GM12878 (cell line): ENCODE data around the gene EXD3. TPM values are rescaled to one million over a fixed set of nuclear protein-coding genes. Genes with fewer than 3 reads are reported as not detected.

Experiments
- ATAC-seq: fragments of 200-7000 bp; cut with Tn5 transposase; 3 replicates; pipeline ENCODE4 v1.9.1; 2020; ENCODE audit warnings: mild to moderate bottlenecking, moderate library complexity
- BruUV-seq: library from RNA; stranded (reverse); fragments of 400-500 nt; replicated peaks from 2 replicates; lab custom pipeline; 2021; lab: Mats Ljungman, UMichigan
- CTCF ChIA-PET: fragments of 300-600 bp; sonication (Branson Sonifier 250); formaldehyde crosslinking; extraction: SDS; loops from one replicate; lab custom pipeline; 2021; ENCODE audit warnings: inconsistent platforms; lab: Yijun Ruan, JAX
- POLR2A ChIA-PET: fragments of 350-600 bp; formaldehyde crosslinking; extraction: SDS; loops from one replicate; lab custom pipeline; 2021; ENCODE audit warnings: inconsistent platforms; lab: Charles Lee
- RAD21 ChIA-PET: fragments of 300-600 bp; sonication (Branson Sonifier 250); formaldehyde crosslinking; loops from one replicate; lab custom pipeline; 2023; ENCODE audit warnings: antibody characterized with exemption; ENCODE audit not compliant: unreplicated experiment; lab: Charles Lee
- SMC1A ChIA-PET: fragments of 300-600 bp; sonication (Branson Sonifier 250); formaldehyde crosslinking; loops from one replicate; lab custom pipeline; 2023; ENCODE audit not compliant: unreplicated experiment, uncharacterized antibody; lab: Charles Lee
- DNase-seq: peaks from one replicate; pipeline ENCODE4 v3.0.0-alpha.2; 2011; ENCODE audit warnings: low read depth, low spot score
- FAIRE-seq: peaks from 3 replicates; lab custom pipeline; 2011; peaks lifted over from hg19 to GRCh38; lab: Jason Lieb, UNC
- H2AFZ ChIP-seq: 2 replicates; pipeline ENCODE4 v1.6.0; 2011; ENCODE audit warnings: low read depth, low read length, control low read depth; ENCODE audit not compliant: control insufficient read depth
- H3K27ac ChIP-seq: 2 replicates; pipeline ENCODE4 v1.5.1; 2011; ENCODE audit warnings: control low read depth; ENCODE audit not compliant: control insufficient read depth, insufficient read depth
- H3K27me3 ChIP-seq, 2 experiments: replicated peaks in 1 of 2; 2 replicates each; pipeline versions ENCODE4 v1.6.0 to v1.6.1; 2011; ENCODE audit warnings: low read length in 1 of 2; ENCODE audit not compliant: control insufficient read depth in 2 of 2, insufficient read depth in 2 of 2
- H3K36me3 ChIP-seq, 2 experiments: 2 replicates each; pipeline ENCODE4 v1.5.1; 2011; ENCODE audit warnings: low read length in 1 of 2; ENCODE audit not compliant: control insufficient read depth in 2 of 2, insufficient read depth in 2 of 2
- H3K4me1 ChIP-seq: 2 replicates; pipeline ENCODE4 v1.6.1; 2011; ENCODE audit warnings: mild to moderate bottlenecking, low read length, moderate library complexity, mixed read lengths; ENCODE audit not compliant: control insufficient read depth, insufficient read depth
- H3K4me2 ChIP-seq: 2 replicates; pipeline ENCODE4 v1.6.0; 2011; ENCODE audit warnings: control low read depth; ENCODE audit not compliant: control insufficient read depth, insufficient read depth
- H3K4me3 ChIP-seq: fragments of 200-600 bp; sonication (generic); 2 replicates; pipeline ENCODE4 v1.5.1; 2016
- H3K79me2 ChIP-seq: 2 replicates; pipeline ENCODE4 v1.6.0; 2011; ENCODE audit warnings: low read length; ENCODE audit not compliant: control insufficient read depth, insufficient read depth
- H3K9ac ChIP-seq: 2 replicates; pipeline ENCODE4 v1.8.0; 2011; ENCODE audit warnings: low read length, control low read depth, mixed read lengths; ENCODE audit not compliant: control insufficient read depth, insufficient read depth
- H3K9me3 ChIP-seq: replicated peaks from 3 replicates; pipeline ENCODE4 v1.5.1; 2011; ENCODE audit warnings: mild to moderate bottlenecking, low read length; ENCODE audit not compliant: control insufficient read depth, insufficient read depth
- H4K20me1 ChIP-seq: 2 replicates; pipeline ENCODE4 v1.6.0; 2011; ENCODE audit not compliant: control insufficient read depth, insufficient read depth
- BMI1 ChIP-seq: fragments of 450-650 bp; IDR thresholded peaks from 2 replicates; pipeline ENCODE4 v1.6.1; 2016; ENCODE audit warnings: mild to moderate bottlenecking, moderate library complexity, borderline replicate concordance
- ESRRA ChIP-seq: IDR thresholded peaks from 2 replicates; pipeline ENCODE4 v1.6.1; 2012; ENCODE audit warnings: mild to moderate bottlenecking, low read length, improper control_type of control experiment
- RELB ChIP-seq: fragments of 450-650 bp; IDR thresholded peaks from 2 replicates; pipeline ENCODE4 v1.6.1; 2017; ENCODE audit warnings: low read depth, mild to moderate bottlenecking, moderate library complexity
- WGBS: methylation state at CpG from one replicate; pipeline ENCODE4 v1.1.6; 2016; ENCODE audit warnings: low lambda C conversion rate; ENCODE audit not compliant: insufficient replicate concordance, insufficient coverage; ENCODE audit errors: missing lambda C conversion rate; 5-methylcytosine and 5-hydroxymethylcytosine counted together
- in situ Hi-C: fragments of 300-500 bp; cut with MboI; formaldehyde crosslinking; loops from 9 replicates; pipeline ENCODE4 v1.14.3; 2018; ENCODE audit warnings: mixed read lengths
- intact Hi-C: fragments of 100-400 bp; cut with micrococcal nuclease; formaldehyde crosslinking; loops from one replicate; pipeline ENCODE4 v1.14.2; 2022; ENCODE audit not compliant: unreplicated experiment
- polyA plus RNA-seq, 11 experiments: library from polyadenylated mRNA; depleted of rRNA in 4 of 11; unstranded in 6 of 11; stranded (reverse) in 5 of 11; fragments of >200 nt; fragmentation: Nextera tagmentation in 4 of 11; fragmentation: Illumina TruSeq in 1 of 11; extraction: Ambion mirVana in 4 of 11; extraction: Trizol in 1 of 11; gene quantifications; 1 replicate in 1 of 11; 2 replicates in 10 of 11; pipeline versions ENCODE4 v1.2.1 to v1.2.3, GENCODE V29; 2011 to 2016; ENCODE audit warnings: inconsistent platforms in 2 of 11, missing spikeins in 2 of 11, low read depth in 1 of 11
- total RNA-seq, 4 experiments: library from RNA; depleted of rRNA in 3 of 4; stranded (reverse); fragments of >200 nt in 3 of 4; fragmentation: Illumina TruSeq in 1 of 4; extraction: Trizol in 1 of 4; gene quantifications; 2 replicates each; pipeline versions ENCODE4 v1.2.1 to v1.2.3, GENCODE V29; 2013 to 2021
- TF ChIP-seq, protein P1 (sequence below): IDR thresholded peaks from 2 replicates; pipeline ENCODE4 v1.6.1; 2012; ENCODE audit warnings: improper control_type of control experiment, low read depth, low read length; ENCODE audit not compliant: insufficient replicate concordance

The EXD3 gene
- total and polyA plus RNA-seq, 10 of the 15 experiments (the other 5 are each of a cell fraction or from before 2014, with no cell fraction given): 0.21 to 7.1 (median 3.6) TPM

DNA sequence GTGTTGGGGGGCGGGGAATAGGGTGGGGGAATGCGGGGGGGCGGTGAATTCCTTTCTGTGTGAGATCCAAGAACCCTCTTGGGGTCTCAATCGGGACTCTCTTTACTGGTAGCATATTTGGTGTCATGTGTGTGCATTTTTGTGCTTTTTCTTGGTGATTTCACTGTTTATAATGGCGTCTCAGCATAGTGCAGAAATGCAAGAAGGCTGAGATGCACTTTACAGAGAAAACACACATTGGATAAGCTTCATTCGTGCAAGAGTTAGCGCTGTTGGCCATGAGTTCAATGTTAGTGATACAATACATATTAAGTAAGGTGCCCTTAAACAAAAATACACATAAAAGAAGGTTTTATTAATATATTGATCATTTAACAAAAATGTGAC lies 19.0 kb upstream of the EXD3 start:
- H3K9me3 ChIP-seq: no peaks in the 10 kb centered on the region
- no peak overlapping the region for H3K9ac ChIP-seq
- no peak for TF ChIP-seq ESRRA
- TF ChIP-seq BMI1: no peak
- no peak for TF ChIP-seq RELB
- TF ChIP-seq, protein P1, sequence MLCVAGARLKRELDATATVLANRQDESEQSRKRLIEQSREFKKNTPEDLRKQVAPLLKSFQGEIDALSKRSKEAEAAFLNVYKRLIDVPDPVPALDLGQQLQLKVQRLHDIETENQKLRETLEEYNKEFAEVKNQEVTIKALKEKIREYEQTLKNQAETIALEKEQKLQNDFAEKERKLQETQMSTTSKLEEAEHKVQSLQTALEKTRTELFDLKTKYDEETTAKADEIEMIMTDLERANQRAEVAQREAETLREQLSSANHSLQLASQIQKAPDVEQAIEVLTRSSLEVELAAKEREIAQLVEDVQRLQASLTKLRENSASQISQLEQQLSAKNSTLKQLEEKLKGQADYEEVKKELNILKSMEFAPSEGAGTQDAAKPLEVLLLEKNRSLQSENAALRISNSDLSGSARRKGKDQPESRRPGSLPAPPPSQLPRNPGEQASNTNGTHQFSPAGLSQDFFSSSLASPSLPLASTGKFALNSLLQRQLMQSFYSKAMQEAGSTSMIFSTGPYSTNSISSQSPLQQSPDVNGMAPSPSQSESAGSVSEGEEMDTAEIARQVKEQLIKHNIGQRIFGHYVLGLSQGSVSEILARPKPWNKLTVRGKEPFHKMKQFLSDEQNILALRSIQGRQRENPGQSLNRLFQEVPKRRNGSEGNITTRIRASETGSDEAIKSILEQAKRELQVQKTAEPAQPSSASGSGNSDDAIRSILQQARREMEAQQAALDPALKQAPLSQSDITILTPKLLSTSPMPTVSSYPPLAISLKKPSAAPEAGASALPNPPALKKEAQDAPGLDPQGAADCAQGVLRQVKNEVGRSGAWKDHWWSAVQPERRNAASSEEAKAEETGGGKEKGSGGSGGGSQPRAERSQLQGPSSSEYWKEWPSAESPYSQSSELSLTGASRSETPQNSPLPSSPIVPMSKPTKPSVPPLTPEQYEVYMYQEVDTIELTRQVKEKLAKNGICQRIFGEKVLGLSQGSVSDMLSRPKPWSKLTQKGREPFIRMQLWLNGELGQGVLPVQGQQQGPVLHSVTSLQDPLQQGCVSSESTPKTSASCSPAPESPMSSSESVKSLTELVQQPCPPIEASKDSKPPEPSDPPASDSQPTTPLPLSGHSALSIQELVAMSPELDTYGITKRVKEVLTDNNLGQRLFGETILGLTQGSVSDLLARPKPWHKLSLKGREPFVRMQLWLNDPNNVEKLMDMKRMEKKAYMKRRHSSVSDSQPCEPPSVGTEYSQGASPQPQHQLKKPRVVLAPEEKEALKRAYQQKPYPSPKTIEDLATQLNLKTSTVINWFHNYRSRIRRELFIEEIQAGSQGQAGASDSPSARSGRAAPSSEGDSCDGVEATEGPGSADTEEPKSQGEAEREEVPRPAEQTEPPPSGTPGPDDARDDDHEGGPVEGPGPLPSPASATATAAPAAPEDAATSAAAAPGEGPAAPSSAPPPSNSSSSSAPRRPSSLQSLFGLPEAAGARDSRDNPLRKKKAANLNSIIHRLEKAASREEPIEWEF: no peak
- H3K27me3 ChIP-seq: no peaks in the 10 kb centered on the region
- RAD21 ChIA-PET: no interaction called here
- no peaks in the 10 kb centered on the region for H3K36me3 ChIP-seq
- in situ Hi-C loops (no loop called here), intact Hi-C loops (no loop called here)
- H3K79me2 ChIP-seq: no peaks in the 10 kb centered on the region
- no peak overlapping the region for H3K27ac ChIP-seq
- no peak overlapping the region for H2AFZ ChIP-seq
- FAIRE-seq (no peak), DNase-seq (no peak), ATAC-seq (no peak)
- no peaks in the 10 kb centered on the region for H4K20me1 ChIP-seq
- H3K4me3 ChIP-seq: no peak overlapping the region
- peaks cover 8% of the 10 kb centered on the region for H3K4me1 ChIP-seq
- WGBS: 35% methylated on average over 6 of the region's 7 CpGs
- no TSS peak for BruUV-seq
- H3K4me2 ChIP-seq: no peak overlapping the region
- POLR2A ChIA-PET: no interaction called here
- SMC1A ChIA-PET: interaction anchor here (0.7 to 1.9 kb wide), 2 partner anchors 140 to 148 kb away, joined by 3 to 6 read pairs; partner anchors contain the start of gene NRARP
- CTCF ChIA-PET: interaction anchor here (1.5 to 3.0 kb wide), 4 partner anchors 18 to 139 kb away, joined by 3 to 16 read pairs (median 7); partner anchors contain the start of genes EXD3, NOXA1 and NRARP
